Measurements from ENCODE around the gene WIZ.

GRCh38 chr19:15439078-15439799 lies 10.5 kb downstream of the WIZ start:
- no peak for TF ChIP-seq USF1 (IDR thresholded peaks at IDR 0.05; ENCODE audit: borderline replicate concordance, extremely low read length, insufficient read depth, low read depth, low read length)
- TF ChIP-seq CTCF (IDR thresholded peaks at IDR 0.05 in 2 of 3, conservative IDR thresholded peaks at IDR 0.05 in 1 of 3; ENCODE audit: control insufficient read depth in 2 of 3, extremely low read depth in 1 of 3, insufficient read depth in 1 of 3, low read depth in 3 of 3, low read length in 3 of 3), result no peak
- no peak for TF ChIP-seq BCLAF1 (IDR thresholded peaks at IDR 0.05)
- TF ChIP-seq RELB (IDR thresholded peaks at IDR 0.05; ENCODE audit: low read depth), result no peak
